PFSK-1 (cell line): ENCODE results near the gene A2M.

Source experiments
- FOXP2 ChIP-seq: optimal IDR thresholded peaks from 2 replicates; pipeline ENCODE3; 2011; ENCODE audit warnings: borderline replicate concordance, control low read depth, inconsistent platforms; ENCODE audit not compliant: insufficient read depth; ENCODE audit errors: extremely low read length, extremely low read depth
- POLR2AphosphoS5 ChIP-seq: IDR thresholded peaks from 2 replicates; pipeline ENCODE4 v1.6.1; 2012; ENCODE audit warnings: low read depth, mild to moderate bottlenecking, control low read depth, low read length, moderate library complexity
- SIN3A ChIP-seq: IDR thresholded peaks from 2 replicates; pipeline ENCODE4 v1.6.1; 2012; ENCODE audit warnings: mild to moderate bottlenecking, low read length, moderate library complexity, borderline replicate concordance; ENCODE audit not compliant: insufficient read depth
- TAF1 ChIP-seq: IDR thresholded peaks from 2 replicates; pipeline ENCODE4 v1.6.1; 2012; ENCODE audit warnings: low read length, control low read depth, borderline replicate concordance; ENCODE audit not compliant: insufficient read depth
- TF ChIP-seq, protein P1 (sequence below), 2 experiments: IDR thresholded peaks; 2 replicates each; pipeline versions ENCODE4 v1.6.1 to v1.8.0; 2011 to 2012; ENCODE audit warnings: low read depth in 2 of 2, low read length in 2 of 2, control low read depth in 1 of 2, inconsistent platforms in 1 of 2, mild to moderate bottlenecking in 1 of 2, moderate library complexity in 1 of 2; ENCODE audit not compliant: insufficient read depth in 1 of 2

Gene A2M

DNA sequence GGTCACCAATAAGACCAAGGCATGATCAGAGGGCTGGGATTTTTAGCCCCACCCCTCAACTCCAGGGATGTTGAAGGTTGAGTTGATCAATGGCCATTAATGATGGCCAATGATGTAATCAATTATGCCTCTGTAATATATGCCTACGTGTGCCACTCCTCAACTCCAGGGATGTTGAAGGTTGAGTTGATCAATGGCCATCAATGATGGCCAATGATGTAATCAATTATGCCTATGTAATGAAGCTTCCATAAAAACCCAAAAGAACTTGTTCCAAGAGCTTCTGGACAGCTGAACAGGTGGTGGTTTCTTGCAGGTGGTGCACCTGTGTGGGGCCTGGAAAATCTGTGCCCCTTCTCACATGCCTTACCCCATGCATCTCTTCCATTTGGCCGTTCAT lies 93.1 kb downstream of the A2M start:
- TF ChIP-seq TAF1 (no peak), POLR2AphosphoS5 (no peak), FOXP2 (no peak), SIN3A (no peak)
- TF ChIP-seq, protein P1, sequence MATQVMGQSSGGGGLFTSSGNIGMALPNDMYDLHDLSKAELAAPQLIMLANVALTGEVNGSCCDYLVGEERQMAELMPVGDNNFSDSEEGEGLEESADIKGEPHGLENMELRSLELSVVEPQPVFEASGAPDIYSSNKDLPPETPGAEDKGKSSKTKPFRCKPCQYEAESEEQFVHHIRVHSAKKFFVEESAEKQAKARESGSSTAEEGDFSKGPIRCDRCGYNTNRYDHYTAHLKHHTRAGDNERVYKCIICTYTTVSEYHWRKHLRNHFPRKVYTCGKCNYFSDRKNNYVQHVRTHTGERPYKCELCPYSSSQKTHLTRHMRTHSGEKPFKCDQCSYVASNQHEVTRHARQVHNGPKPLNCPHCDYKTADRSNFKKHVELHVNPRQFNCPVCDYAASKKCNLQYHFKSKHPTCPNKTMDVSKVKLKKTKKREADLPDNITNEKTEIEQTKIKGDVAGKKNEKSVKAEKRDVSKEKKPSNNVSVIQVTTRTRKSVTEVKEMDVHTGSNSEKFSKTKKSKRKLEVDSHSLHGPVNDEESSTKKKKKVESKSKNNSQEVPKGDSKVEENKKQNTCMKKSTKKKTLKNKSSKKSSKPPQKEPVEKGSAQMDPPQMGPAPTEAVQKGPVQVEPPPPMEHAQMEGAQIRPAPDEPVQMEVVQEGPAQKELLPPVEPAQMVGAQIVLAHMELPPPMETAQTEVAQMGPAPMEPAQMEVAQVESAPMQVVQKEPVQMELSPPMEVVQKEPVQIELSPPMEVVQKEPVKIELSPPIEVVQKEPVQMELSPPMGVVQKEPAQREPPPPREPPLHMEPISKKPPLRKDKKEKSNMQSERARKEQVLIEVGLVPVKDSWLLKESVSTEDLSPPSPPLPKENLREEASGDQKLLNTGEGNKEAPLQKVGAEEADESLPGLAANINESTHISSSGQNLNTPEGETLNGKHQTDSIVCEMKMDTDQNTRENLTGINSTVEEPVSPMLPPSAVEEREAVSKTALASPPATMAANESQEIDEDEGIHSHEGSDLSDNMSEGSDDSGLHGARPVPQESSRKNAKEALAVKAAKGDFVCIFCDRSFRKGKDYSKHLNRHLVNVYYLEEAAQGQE (IDR thresholded peaks at IDR 0.05; ENCODE audit: insufficient read depth in 1 of 2, low read depth in 2 of 2, low read length in 2 of 2), result no peak
